HTERT RPE-1 (cell line): ENCODE results near the gene ADCY7.
"Not testable (repeated sequence)": the region's sequence is repeated elsewhere in the genome, so short reads cannot be mapped to it uniquely, and the experiment has no call there.

Experiments
- in situ Hi-C: fragments of 300-500 bp; cut with MboI; formaldehyde crosslinking; loops from 4 replicates; pipeline ENCODE4 v1.14.3; 2020; ENCODE audit warnings: low sequenced_read_pairs

The ADCY7 gene

DNA sequence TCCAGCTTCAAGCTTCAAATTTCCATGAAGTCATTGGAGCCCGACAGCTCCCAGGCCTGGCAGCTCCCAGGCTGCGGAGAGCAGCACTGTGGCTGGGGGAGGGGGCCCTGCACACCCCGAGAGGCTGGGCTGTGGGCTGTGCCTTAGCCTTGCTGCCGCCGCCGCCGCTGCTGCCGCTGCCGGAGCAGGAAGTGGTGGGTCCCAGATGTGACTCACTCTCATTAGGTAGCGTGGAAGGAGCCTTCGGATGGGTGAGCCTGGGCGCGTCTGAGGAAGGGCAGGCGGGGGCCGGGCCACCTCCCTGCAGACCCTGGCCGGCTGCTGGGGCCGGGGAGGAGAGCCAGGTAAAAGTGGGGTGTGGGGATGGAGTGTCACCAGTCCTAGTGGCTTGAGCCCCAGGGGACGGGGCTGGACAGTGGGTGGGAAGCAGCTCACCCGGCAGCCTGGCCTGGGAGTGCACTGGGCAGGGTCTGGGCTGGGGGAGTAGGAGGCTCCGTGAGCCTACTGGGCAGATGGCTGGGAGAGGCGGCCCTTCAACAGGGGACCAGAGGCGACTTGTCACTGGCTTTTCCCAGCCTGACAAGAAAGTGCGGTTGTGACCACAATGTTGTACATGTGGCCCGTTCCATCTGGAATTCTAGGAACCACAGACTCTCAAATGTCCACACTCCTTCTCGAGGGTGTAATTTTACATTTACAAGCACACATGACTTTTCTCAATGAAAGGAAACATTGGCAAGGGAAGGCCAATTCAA is at the start of gene ADCY7:
TSS of gene ADCY7 (plus strand) at position 215 of the 755 bp plus-strand sequence. CDS start 21,629 bp downstream, outside the sequence.
- in situ Hi-C loops = no loop called here

DNA sequence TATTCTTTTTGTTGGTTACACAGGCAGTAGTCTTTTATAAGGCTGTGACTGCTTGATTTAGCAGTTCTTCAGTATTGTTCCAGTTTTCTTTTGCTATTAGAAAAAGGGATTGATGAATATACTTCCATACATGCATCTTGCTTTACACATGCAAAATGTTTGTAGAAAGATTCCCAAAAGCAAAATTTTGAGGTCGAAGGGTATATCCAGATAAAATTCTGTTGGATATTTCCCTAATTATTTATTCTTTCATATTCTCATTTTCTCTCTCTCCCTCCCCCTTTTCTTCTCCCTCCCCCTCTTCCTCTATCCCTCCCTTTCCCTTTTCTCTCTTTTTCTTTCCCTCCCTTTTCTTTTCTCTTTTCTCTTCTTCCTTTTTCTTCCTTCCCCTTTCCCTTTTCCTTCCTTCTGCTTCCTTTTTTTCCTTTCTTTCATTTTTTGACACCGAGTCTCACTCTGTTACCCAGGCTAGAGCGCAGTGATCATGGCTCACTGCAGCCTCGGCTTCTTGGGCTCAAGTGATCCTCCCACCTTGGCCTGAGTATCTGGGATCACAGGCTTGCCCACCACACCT is 46.9 kb upstream of the ADCY7 start:
- in situ Hi-C loops = no loop called here

- in situ Hi-C loops = no loop called here
These were observed 42.1 kb upstream of the ADCY7 start for GRCh38 chr16:50224286-50224685.

DNA sequence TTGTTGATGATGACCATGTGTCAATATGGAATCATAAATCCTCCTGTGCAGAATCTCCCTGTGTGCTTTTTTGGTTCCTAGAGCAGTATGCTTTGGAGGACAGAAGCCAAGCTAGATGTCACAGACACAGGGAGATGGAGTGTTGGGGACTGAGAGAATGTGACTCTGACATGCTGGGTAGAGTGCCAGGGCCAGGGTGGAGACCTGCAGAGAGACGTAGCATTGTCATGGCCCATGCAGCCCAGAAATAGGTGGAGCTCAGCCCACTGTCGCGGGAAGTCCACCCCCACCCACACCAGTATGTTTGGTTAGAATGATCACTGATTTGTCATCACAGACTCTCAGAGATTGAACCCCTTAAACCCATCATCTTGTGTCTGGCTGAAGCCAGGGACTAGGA is 39.2 kb upstream of the ADCY7 start:
- in situ Hi-C loops = no loop called here

DNA sequence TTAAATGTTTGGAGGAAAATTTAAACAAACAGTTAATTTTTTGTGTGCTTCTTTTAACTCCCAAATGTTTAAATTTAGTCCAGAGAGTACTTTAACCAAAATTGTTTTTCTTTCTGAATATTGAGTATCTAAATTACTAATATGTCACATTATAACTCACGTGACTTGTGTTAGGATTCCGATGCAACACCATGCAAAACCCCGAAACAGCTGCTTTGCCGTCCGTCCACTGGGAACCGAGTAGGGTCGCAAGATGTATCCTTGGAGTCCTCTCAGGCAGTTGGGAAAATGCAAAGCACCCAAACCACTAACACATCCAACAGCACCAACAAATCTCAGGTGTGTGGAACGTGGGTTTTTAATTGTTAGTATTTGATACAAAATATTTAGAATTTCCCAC is 38.7 kb upstream of the ADCY7 start:
- in situ Hi-C loops = no loop called here

GRCh38 chr16:50228364-50228868 is 37.9 kb upstream of the ADCY7 start:
- in situ Hi-C loops = no loop called here

DNA sequence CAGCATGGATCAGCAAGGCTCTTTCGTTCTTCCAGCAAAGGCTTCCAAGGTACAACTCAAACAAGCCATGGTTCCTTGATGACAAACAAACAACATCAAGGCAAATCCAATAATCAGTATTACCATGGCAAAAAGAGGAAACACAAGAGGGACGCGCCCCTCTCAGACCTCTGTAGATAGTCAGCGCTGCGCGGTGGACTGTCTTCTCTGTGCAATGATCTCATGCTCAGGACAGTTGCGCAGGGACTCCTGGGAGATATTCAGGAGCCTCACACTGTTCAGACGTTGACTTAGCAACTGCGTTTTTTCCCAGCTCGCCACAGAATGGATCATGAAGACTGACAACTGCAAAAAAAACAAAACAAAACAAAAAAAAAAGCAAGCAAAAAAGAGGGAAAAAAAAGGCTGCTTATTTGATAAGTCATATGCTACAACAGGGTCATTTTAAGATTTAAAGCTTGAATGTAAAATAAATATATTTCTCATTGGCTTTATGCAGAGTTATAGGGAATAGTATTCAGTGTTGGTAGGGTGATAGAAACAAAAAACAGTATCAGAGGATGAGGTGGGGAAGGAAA is 37.1 kb upstream of the ADCY7 start:
- in situ Hi-C loops = no loop called here

GRCh38 chr16:50234771-50235556 is 31.4 kb upstream of the ADCY7 start:
- in situ Hi-C loops = no loop called here

DNA sequence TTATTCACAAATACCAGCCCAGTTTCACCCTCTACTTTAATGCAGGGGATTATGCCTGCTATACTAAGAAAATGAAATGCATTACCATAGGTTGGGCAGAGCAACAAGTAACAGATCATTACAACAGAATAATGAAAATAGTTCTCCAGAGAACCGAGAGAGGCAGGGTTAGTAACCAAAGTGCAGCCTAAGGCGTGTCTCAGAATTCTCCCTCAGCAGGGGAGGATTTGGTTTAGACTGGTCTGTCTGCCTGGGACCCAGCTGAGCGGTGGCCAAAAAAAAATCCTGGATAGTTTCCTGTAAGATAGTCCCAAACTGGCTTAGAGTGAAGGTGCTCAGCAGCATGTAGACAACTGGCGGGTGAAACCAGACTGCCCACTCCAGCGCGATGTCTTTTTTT is 30.8 kb upstream of the ADCY7 start:
- in situ Hi-C loops = no loop called here

DNA sequence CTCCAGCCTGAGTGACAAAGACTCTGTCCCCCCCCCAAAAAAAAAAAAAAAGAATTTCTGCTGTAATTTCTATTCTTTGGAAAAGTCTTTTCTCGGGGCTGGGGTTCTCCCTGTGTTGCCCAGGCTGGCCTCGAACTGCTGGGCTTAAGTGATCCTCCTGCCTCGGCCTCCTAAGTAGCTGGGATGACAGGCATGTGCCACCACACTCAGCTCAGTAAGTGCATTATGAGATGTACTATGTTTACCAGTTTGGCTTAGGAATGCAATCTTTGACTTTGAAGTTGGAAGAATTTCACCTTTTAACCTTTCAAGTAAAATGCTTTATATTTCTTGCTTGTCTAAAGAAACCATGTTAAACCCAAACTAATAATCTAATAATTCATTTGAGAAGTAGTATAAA is 28.0 kb upstream of the ADCY7 start:
- in situ Hi-C loops = no loop called here

DNA sequence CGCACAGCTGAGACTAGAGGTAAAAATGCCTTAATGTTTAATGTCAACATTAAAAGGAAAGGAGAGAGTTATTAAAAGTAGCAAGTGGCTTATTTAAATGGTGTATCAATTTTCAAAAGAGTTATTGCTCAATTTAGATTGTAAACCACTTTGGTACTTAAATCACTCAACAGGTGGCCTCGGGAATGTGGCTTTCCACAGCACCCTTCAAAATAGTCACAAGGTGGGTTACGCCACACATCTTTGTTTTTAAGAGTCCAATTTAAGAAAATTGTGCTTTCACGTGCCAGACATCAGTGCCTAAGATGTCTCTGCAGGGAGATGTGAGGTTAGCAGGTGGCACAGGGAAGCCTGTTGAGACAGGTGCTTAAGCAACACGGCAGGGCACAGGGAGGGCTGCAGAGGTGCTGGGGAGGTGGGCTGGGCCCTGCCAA is 27.5 kb upstream of the ADCY7 start:
- in situ Hi-C loops = no loop called here

DNA sequence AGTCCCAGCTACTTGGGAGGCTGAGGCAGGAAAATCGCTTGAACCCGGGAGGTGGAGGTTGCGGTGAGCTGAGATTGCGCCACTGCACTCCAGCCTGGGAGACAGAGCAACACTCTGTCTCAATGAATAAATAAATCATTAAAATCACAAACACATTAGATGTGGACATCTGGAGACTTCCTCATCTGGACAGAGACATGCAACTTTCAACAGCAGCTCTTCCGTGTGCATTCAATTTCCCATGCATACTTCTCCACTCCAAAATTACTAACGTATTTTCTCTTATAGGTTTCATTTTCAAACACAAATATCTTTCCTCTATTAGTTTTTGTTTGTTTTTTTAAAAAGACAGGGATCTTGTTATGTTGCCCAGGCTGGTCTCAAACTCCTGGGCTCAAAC is 23.3 kb upstream of the ADCY7 start:
- in situ Hi-C loops = not testable (repeated sequence)

DNA sequence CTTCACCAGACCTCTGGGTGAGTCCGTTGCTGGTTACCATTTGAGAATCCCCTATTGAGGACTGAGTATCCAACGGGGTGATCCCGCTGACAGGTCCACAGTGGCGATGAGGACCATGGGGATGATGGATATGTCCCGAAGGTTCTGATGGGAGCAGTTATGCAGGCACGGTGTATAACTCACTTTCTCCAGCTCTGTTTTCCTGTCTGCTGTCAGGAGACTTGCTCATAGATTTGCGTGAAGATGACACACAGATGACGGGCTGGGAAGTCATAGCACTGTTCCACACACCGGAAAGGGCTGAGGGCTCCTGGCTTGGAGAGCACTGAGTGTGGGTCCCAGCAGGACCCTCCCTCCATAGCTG is 22.2 kb upstream of the ADCY7 start:
- in situ Hi-C loops = no loop called here

GRCh38 chr16:50244504-50245416 is 21.6 kb upstream of the ADCY7 start:
- in situ Hi-C loops = no loop called here

GRCh38 chr16:50245417-50246298 is 20.7 kb upstream of the ADCY7 start:
- in situ Hi-C loops = no loop called here

DNA sequence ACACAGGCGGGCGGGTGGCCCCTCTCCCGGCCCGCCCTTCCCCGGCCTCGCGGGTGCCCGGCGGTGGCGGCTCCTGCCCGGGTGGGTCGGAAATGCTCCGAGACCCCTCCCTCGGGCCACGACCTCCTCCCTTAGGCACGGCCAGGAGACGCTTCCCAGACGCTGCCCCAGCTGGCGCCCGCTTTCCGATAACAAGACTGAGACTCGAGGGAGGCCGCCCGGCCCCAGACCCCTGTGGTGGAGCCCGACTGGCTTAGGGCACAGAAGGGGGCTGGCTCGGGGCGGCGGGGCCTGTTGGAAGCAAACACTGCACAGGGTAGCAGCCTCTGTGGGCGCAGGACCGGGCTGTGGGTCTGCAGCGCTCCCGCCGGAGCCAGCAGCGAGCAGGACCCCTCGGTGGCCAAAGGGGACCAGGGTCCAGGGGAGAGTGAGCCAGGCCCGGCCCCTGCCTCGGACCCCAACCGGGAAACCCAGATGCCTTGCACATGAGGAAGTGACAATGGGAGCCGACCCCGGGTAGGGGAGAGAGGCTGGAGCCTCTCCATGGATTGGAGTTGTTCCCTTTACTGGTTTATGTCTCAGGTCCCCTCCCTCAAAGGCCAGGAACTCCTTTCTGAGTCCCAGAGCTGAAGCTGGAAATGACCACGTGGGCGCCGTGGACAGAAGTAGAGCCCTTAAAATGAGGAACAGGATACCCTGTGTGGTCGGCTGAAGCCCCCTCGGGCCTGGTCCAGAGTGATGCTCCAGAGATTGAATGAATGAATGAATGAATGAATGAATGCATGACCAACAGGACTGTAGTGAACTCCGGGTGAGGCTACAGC is 19.8 kb upstream of the ADCY7 start:
- in situ Hi-C loops = no loop called here

DNA sequence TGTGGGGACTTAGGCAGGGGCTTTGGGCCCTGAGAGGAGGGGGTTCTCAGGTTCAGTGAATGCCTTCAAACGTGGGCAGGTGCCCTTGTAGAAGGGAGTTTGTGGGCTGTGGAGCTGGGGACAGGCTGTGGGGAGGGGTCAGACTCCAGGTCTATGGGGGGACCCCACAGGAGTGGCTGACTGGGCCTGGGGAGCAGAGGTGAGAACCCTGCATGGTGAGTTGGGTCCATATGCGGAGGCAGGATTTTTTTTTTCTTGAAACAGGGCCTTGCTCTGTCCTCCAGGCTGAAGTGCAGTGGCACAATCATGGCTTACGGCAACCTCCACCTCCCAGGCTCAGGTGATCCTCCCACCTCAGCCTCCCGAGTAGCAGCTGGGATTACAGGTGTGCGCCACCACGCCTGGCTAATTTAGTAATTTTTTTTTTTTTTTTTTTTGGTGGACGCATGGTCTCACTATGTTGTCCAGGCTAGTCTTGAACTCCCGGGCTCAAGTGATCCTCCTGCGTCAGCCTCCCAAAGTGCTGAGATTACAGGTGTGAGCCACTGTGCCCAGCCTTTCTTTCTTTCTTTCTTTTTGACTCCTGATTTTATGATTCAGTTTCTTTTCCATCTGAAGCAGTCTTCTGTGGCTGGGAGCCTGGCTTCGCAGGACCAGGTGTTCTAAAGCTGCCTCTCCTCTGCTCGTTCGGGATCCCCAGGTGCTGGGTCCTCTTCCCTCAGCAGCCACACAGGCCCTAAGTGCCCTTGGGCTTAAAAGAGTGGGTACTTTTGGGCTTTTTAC is 19.0 kb upstream of the ADCY7 start:
- in situ Hi-C loops = no loop called here
